A673 (cell line): Measurements from ENCODE around the gene ABRACL. TPM values are rescaled to one million over a fixed set of nuclear protein-coding genes. Genes with fewer than 3 reads are reported as not detected.

Experiments
- BruUV-seq: library from RNA; stranded (reverse); fragments of 400-500 nt; replicated peaks from 2 replicates; lab custom pipeline; 2021; lab: Mats Ljungman, UMichigan
- CTCF ChIA-PET: fragments of 300-600 bp; sonication (Branson Sonifier 250); formaldehyde crosslinking; loops from one replicate; lab custom pipeline; 2022; ENCODE audit warnings: antibody characterized with exemption; lab: Charles Lee
- POLR2A ChIA-PET: fragments of 300-600 bp; sonication (Branson Sonifier 250); formaldehyde crosslinking; loops from one replicate; lab custom pipeline; 2022; ENCODE audit warnings: antibody characterized with exemption; ENCODE audit not compliant: low non-redundant PET; lab: Charles Lee
- DNase-seq: peaks from one replicate; pipeline ENCODE4 v3.0.0-alpha.2; 2015; ENCODE audit warnings: low spot score
- H3K27ac ChIP-seq: fragments of 200-600 bp; sonication (generic); 2 replicates; pipeline ENCODE4 v1.5.1; 2016; ENCODE audit warnings: mixed run types, low read depth, mild to moderate bottlenecking, mixed read lengths, antibody characterized with exemption, low read length; ENCODE audit not compliant: poor library complexity, severe bottlenecking
- H3K27me3 ChIP-seq: fragments of 200-600 bp; sonication (generic); replicated peaks from 2 replicates; pipeline ENCODE4 v1.6.1; 2017; ENCODE audit warnings: mixed run types, low read depth, mild to moderate bottlenecking, mixed read lengths, antibody characterized with exemption, low read length; ENCODE audit not compliant: insufficient read depth, poor library complexity
- H3K36me3 ChIP-seq: fragments of 200-600 bp; sonication (generic); 2 replicates; pipeline ENCODE4 v1.6.1; 2016; ENCODE audit warnings: mixed run types, mild to moderate bottlenecking, mixed read lengths, antibody characterized with exemption, low read length; ENCODE audit not compliant: insufficient read depth, poor library complexity, severe bottlenecking
- H3K4me1 ChIP-seq: fragments of 200-600 bp; sonication (generic); 2 replicates; pipeline ENCODE4 v1.6.1; 2017; ENCODE audit warnings: mixed run types, mild to moderate bottlenecking, mixed read lengths, antibody characterized with exemption, low read length; ENCODE audit not compliant: insufficient read depth, poor library complexity, severe bottlenecking
- H3K4me3 ChIP-seq: fragments of 200-600 bp; sonication (generic); 2 replicates; pipeline ENCODE4 v1.5.1; 2016; ENCODE audit warnings: low read depth, mixed run types, mild to moderate bottlenecking, mixed read lengths, low read length; ENCODE audit not compliant: poor library complexity, severe bottlenecking
- H3K9me3 ChIP-seq: fragments of 200-600 bp; sonication (generic); 2 replicates; pipeline ENCODE4 v1.6.1; 2016; ENCODE audit warnings: mixed run types, low read depth, mild to moderate bottlenecking, mixed read lengths, antibody characterized with exemption, low read length; ENCODE audit not compliant: poor library complexity, severe bottlenecking
- CTCF ChIP-seq: fragments of 300-800, 200-600 bp; sonication (generic); conservative IDR thresholded peaks from 2 replicates; pipeline ENCODE4 v1.5.1; 2017; ENCODE audit warnings: low read depth, mild to moderate bottlenecking, antibody characterized with exemption, low read length, moderate library complexity, mixed read lengths
- EZH2 ChIP-seq: fragments of 200-600 bp; sonication (generic); IDR thresholded peaks from 2 replicates; pipeline ENCODE4 v1.6.1; 2017; ENCODE audit warnings: borderline replicate concordance, low read depth, mild to moderate bottlenecking, mixed read lengths, antibody characterized with exemption, low read length; ENCODE audit not compliant: poor library complexity, severe bottlenecking
- intact Hi-C: fragments of 100-400 bp; cut with micrococcal nuclease; formaldehyde crosslinking; loops from one replicate; pipeline ENCODE4 v1.10.0; 2022; ENCODE audit not compliant: unreplicated experiment
- total RNA-seq: library from RNA; stranded (reverse); gene quantifications from 2 replicates; pipeline ENCODE4 v1.2.3, GENCODE V29; 2021

Gene ABRACL
- total RNA-seq, 1 experiment from 2014 or later, result 98.5 TPM

GRCh38 chr6:138981416-138981815 is 47.1 kb upstream of the ABRACL start:
- Histone ChIP-seq H3K27ac (no peak overlapping the region), H3K4me3 (no peak overlapping the region), H3K36me3 (no peaks in the 10 kb centered on the region), H3K27me3 (no peaks in the 10 kb centered on the region), H3K9me3 (no peaks in the 10 kb centered on the region), H3K4me1 (peaks cover 24% of the 10 kb centered on the region)
- CTCF ChIA-PET, result no interaction called here
- POLR2A ChIA-PET, result no interaction called here
- BruUV-seq, result no TSS peak
- DNase-seq, result no peak
- TF ChIP-seq EZH2 (no peak), CTCF (no peak)
- intact Hi-C loops, result loop anchor here (10.0 kb wide), 1 partner anchor 383 kb away; no protein-coding TSS in a partner anchor

GRCh38 chr6:138986578-138986977 is 42.0 kb upstream of the ABRACL start:
- TF ChIP-seq EZH2, result no peak
- no peak for DNase-seq
- intact Hi-C loops, result loop anchor here (10.0 kb wide), 1 partner anchor 378 kb away; no protein-coding TSS in a partner anchor
- H3K27me3 ChIP-seq, result no peaks in the 10 kb centered on the region
- H3K4me3 ChIP-seq, result peak overlapping the region; percentile 72
- no peak overlapping the region for H3K27ac ChIP-seq
- ChIA-PET CTCF (no interaction called here), POLR2A (no interaction called here)
- no peaks in the 10 kb centered on the region for H3K9me3 ChIP-seq
- BruUV-seq, result no TSS peak
- H3K4me1 ChIP-seq, result peaks cover 15% of the 10 kb centered on the region
- H3K36me3 ChIP-seq, result no peaks in the 10 kb centered on the region

GRCh38 chr6:138987080-138987642 is 41.4 kb upstream of the ABRACL start:
- BruUV-seq, result no TSS peak

More at GRCh38 chr6:138987080-138987642, 41.4 kb upstream of the ABRACL start:
- Histone ChIP-seq H3K9me3 (no peaks in the 10 kb centered on the region), H3K36me3 (no peaks in the 10 kb centered on the region), H3K27me3 (no peaks in the 10 kb centered on the region), H3K4me3 (peak overlapping the region; percentile 72), H3K27ac (peak overlapping the region; percentile 91), H3K4me1 (peaks cover 13% of the 10 kb centered on the region)
- ChIA-PET POLR2A (interaction anchor here (0.6 kb wide), 1 partner anchor 171 kb away, joined by 4 read pairs; no protein-coding TSS in a partner anchor), CTCF (no interaction called here)
- no peak for TF ChIP-seq EZH2
- TF ChIP-seq CTCF, result no peak
- DNase-seq, result no peak
- intact Hi-C loops, result loop anchor here (10.0 kb wide), 1 partner anchor 378 kb away; no protein-coding TSS in a partner anchor
